GM19438 (cell line): ENCODE data around the gene NINJ2.

Experiments used
- ATAC-seq: cut with Tn5 transposase; IDR thresholded peaks from one replicate; pipeline ENCODE4 v1.9.1; 2021; ENCODE audit warnings: low read depth; ENCODE audit not compliant: unreplicated experiment

The NINJ2 gene

DNA sequence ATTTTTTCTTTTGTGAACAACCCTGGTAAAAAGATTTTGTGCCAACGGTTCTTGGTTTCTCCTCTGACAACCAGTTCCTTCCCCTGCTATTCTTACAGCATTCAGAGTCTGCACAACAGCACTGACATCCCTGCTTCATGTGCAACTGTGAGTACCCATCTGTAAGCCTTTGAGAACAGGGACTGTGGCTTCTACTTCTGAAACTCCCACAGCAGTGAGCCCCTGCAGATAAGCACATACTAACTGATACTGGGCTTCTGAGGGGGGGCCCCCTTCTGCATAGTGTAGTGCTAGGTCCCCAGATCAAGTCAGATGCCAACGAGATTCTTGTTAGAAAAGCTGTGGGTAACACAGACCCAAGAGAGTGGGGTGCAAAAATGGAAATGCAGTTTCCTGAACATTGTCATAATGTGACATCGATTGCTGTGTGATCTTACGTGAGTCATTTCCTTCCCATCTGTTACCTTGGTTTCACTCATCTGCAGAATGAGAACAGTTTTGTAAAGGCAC lies 11.1 kb upstream of the NINJ2 start:
- ATAC-seq, result peak; percentile 82

DNA sequence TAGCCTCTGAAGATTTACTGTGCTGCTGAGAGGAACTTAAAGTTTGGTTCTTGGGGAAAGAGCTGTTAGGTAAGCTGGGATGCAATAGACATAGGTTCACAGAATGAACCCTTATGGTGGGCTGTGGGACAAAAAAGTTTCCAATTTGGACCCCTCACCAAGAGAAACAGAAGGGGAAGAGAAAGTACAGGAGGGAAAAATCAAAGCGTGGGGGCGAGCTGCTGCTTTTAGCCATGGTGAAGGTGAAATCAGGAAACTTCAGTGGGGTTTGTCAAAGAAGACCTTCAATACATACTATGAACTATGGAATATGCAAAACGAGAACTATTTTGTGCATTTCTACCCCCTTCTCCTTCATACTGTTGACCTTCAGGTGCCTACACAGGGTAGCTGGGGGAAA lies 10.6 kb upstream of the NINJ2 start:
- peak; percentile 32 for ATAC-seq

DNA sequence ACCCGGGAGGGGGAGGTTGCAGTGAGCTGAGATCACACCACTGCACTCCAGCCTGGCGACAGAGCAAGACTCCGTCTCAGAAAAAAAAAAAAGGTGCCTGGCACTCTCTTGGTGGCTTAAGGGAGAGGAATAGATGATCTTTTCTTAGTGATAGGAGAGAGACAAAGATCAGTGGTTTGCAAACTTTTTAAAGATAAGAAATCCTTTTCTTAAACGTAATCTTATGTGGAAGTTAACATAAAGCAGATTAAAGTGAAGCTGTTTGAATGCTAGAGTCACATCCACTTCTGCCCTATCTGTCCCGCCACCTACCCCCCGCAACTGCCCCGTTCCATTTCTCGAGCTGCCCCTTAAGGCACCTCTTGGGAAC lies 6.3 kb upstream of the NINJ2 start:
- ATAC-seq, result no peak

DNA sequence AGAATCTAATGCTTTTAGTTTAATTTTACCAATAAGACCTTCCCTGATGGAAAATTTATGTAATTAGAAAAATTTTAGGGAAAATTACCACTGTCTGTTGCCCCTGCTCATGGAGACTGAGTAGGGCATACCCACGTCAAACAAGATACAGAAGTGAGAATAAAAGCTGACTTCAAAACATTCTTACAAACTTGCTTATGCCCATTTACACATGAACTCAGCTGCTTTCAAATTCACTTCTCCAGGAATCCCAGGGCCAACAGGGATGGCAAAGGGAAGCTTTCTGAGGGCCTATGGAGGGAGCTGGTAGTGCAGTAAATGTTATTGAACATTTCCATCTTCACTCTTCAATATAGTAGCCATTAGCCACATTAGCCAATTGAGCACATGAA lies 4.8 kb upstream of the NINJ2 start:
- no peak for ATAC-seq

DNA sequence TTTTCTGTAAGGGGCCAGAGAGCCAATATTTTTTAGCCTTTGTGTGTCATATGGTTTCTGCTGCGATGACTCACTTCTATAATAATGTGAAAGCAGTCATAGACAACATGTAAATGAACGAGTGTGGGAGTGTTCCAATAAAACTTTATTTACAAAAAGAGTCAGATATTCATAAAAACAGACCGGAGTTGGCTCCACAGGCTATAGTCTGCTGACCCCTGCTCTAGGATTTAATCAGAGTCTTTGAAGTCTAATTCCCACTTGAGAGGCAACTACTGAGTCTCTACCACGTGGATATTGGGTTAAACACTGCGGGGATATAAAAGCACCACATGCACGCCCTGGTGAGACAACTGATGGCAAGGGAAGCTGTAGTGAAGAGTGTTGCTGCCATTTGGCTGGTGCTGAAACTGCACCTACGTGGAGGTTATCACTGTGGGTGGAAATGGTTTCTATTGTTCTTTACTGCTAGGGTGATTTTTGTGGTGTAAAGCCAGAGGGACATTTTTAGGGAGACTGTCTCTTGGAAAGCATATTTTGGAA lies 3.6 kb upstream of the NINJ2 start:
- no peak for ATAC-seq

DNA sequence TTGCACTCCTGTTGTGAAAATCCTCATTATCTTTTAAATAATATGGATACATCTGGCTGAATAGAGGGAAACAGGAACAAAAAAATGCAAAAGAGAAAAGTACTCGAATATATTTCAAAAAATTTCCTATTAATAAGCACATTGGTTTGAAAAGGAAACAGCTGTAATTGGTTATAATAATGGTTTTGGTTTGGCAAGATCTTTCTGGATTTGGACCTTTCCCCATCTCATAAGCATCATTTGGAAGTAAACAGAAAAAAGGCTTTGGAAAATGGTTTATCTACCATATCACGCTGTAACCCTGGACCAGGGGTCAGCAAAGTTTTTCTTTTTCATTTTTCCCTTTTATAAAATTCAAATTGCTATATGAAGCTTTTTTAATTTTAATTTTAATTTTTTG lies 2.8 kb upstream of the NINJ2 start:
- ATAC-seq, result no peak

DNA sequence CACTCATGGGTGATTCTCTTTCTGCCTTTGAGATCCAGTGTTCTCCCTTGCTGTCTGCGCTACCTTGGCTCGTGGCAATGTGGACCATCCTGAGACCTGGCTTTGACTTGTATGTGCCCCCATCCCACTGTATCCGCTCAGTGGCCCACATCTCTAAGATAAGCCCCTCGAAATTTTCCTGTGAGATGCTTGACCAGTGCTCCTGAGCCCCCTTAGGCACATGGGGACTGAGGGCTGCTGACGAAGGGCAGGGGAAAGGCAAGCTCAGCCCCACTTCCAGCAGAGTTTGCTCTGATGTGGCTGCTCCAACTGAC lies 1.5 kb upstream of the NINJ2 start:
- no peak for ATAC-seq

DNA sequence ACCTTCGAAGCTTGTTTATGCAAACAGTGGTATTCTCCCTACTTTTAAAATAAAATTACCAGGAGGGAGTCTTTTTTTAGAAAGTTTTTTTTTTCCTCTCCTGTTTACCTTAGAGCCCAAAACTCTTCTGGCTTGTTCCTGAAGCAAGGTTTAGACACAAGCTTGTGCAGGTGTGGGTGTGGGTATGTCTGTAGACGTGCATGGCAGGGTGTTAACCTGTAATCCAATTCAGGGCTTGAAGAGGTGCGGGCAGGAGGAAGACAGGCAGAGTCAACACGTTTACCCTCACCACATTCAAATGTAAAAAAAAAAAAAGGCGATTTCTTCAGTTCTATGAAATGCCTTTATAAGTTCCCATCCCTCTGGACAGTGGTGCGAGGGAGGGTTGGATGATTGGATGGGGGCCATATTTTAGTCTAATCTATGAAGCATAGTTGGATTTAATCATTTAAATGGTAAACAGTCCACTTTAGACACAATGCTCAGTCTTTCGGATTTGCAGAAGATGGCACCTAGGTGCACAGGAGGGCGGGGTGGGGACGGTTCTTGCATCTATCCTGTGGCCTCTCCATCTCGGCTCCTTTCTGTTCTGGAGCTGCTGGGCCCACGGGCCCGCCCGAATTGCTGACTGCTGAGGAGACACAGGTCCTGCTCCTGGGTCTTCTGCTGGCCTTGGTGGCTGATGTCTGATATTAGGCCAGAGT lies 982 bp upstream of the NINJ2 start:
- ATAC-seq, result no peak

DNA sequence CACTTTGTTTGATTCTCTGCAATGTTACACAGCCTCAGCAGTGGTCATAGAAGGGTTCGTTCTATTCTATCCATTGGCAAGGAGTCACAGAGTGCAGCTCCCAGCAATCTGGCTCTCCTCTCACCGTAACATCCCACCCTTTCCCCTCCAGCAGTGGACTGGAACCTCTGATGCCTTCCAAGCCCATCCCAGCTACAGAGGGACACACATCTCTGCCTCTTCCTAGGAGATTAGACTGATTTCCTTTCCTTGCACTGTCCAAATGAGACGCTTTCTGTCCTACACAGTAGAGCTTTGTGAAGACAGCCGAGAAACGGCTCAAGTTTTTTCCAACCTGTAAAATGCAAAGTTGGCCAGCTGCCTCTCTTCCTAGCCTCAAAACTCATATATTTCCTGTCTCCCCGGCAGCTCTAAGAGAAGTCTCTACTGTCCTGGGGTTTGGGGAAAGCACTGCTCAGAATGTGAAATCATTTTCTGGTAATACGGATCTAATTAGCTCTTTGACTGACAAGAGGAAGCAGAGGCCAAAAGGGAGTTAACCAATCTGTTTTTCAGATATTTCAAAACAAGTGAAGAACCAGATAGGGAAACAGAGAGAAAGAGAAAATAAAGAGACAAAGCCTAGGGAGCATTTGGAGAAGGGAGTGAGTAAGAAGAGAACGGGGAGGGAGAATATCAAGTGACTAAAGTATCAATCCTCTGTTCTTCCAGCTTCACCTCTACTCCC lies 516 bp downstream of the NINJ2 start:
- no peak for ATAC-seq

DNA sequence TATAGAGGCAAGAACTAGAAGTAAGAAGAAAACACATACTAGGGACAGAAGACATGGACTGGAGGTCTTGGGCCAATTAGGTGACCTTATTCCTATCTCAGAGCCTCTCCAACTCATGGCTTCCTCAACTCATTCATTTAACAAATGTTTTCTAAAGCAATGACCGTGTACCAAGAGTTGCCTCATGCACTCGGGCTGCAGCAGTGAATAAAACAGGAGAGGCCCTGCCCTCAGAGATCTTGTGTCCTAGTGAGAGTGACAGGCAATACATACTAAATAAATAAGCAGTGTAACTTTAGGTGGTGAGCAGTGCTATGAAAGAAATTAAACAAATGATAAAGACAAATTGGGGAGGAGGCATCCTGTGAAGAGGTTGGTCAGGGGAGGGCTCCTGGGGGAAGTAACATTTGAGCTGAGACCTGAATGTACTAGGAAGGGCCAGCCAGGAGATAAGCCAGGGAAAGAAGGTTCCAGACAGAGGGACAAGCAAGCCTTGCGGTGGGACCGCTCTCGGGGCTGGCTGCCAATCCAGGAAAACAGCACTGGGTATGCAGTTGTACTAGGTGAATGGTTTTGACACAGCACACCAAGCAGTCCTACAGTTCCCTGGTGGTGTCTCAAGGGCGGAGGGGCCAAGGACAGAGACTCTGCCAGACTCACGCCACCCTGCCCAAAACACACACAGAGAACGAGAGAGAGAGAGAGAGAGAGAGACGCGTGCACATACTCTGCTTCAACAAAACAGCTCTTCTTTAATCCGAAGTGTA lies 1.3 kb downstream of the NINJ2 start:
- no peak for ATAC-seq

DNA sequence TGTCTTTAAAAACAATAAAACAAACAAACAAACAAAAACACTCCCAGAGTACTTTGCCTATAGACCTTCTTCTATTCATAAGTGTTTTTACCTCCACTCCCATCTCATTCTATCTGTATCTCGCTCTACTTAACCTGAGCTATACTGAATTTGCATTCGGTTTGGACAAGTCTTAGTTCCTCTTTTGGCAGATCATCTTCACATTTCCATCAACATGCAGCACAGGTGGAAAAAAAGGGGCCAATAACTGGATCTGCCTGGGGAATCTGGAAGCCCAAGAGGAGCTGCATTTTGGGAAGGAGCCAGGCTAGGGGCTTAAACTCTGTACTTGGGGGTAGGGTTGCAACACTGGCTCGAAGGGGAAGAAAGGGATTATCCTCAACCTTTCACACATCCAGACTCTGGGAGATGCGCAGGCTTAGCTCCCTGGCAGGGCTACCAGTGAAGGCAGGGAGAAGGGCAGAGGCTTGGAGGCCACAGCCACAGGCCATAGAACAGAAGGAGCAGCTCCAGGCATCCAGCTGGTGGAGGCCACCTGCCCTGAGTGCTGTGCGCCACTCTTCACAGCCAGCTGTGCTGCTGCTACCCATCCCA lies 4.1 kb downstream of the NINJ2 start:
- ATAC-seq, result no peak

DNA sequence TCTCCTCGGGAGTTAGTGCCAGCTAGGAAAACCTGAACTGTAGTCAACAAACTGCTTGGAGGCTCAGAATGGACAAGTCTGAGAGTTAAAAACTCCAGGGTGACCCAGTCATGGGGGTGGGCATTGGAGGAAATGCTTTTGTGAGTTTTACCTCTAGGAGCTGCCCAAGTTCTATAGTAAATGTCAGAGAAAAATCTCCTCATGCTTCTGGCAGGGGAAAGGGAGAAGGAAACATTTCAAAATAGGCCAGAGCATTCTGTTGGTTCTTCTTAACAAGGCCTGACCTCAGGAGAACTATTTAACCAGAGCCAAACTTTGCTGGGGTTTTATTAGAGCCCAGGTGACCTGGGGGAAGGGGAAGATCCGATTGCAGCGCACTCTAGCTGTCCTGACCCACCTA lies 12.3 kb downstream of the NINJ2 start:
- no peak for ATAC-seq

DNA sequence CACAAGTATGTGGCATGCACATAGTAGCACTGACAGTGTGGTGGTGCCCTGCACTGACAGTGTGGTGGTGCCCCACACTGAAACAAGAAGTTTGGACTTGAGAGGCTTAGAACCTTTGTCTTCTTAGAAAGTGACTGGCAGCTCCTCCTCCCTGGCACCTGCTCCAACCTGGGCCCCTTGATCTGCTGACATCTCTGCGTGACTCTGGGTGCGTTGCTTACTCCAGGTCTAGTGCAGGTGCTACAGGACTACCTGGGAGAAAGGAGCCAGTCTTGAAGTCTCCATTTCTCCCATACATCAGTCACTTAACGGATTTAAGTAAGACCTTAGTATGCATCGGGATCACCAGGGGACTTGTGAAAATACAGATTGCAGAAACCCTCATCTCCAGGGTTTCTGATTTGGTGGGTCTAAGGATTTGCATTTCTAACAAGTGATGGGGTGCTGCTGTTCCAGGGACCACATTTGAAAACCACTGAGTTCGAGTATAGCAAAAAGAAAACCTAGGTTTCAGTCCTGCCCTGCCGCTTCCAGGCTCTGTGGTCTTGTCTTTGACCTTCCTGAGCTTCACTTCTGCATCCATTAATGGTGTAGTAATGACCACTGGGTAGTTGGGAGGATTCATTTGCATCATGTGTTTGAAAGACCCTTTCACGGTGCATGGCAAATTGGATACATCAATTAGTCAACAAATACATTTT lies 15.7 kb downstream of the NINJ2 start:
- no peak for ATAC-seq

DNA sequence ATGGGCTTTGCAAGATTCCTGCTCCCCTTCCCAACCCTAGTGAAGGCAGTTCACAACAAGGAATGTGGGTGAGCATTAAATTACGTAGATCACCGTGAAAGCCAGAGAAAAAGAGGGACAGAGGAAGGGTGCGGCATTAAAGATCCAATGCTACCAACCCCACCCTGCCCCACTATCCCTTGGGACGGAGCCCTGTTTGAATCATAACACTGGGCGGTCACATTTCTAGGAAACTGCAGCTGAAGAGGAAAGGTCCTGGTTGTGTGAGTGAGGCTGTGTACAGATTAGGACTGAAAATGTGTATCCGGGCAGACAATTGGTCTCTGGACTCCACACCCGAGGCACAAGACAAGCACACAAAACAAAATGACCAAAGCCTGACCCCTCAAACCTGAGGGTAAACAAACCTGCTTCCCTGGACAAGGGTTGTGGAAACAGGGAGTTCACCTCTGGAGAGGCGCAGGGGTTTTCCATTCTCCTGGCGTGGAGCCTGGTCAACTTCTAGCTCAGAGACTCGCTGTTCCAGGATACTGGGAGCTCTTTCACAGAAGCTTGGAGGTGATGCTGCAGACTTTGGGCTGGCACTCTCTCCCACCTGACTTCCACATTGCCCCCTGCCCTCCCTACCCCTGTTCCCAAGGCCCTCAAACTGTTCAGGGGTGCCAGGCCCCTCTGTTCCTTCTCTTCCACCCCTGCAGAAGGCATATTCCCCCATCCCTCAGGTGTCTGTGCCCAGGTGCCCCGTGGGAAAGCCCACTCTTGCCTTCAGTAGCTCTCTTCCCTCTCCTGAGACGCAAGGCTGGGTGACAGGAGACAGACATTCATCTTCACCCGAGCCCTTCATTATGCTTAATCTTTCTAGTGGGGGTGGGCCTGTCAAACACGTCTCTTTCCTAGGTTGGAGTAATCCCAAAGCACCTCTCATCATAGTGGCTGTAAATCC lies 16.5 kb downstream of the NINJ2 start:
- ATAC-seq, result no peak

DNA sequence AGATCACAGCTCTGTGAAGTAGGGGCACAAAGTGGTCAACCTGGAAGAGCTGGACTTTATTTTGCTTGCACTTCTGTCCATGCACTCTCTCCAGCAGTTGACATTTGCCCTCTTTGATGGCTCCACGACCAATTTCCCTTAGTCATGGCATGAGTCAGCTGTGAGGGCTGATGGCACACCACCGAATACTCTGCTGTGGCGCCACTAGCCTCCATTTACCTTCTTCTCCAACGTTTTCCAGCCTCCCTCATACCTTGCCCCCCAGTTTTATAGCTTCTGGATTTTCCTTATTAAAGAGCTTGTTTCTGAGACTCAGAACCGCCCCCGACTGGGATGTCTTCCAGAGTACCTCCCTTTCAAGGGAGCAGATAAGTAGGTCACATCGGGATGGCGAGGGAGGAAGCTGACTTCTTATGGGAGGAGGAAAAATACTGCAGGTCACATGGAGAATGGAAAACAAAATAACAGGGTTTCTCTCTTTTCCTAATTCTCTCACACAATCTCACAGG lies 17.6 kb downstream of the NINJ2 start:
- ATAC-seq, result no peak

DNA sequence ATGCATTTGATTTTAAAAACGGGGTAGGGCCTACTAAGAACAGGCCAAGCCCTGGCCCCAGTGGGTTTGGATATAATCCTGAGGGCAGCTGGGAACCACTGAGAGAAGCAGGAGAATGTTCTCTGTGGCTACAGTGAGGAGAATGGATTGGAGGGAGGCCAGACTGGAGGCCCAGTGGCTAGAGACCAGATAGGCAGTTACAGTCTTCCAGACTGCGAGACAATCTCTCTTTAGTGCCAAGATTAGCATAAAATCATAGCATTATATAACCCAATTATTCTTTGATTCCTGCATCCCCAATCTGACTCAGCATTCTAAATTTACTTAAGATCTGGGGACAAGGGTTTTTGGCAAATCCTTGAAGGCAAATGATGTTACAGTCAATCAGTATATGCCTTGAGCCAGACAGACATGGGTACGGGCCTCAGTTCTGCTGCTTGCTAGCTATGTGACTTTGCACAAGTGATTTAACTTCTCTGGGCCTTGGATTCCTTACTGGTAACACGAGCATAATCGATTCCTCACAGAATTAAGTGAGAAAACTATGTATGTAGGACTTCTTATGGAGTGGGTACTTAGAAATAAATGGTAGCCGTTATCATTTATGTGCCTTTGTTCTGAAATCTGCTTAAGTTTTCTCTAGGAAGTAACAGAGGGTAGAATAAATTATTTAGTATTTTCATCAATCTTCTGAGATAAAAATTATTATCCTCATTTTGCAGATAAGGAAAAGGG lies 18.3 kb downstream of the NINJ2 start:
- no peak for ATAC-seq

DNA sequence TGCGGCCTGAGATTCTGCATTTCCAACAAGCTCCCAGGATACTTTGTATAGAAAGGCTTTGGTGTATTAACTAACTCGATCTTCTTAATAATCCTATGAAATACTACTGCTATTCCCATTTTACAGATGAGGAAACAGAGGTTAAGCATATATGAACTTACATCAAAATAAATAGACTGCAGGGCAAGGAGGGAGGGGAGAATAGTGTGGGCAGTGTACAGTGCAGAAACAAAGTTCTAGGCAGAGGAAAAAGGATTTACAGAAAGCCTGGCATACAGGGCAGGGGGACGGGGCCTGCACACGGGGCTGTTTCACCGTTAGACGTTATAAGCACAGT lies 19.0 kb downstream of the NINJ2 start:
- no peak for ATAC-seq

DNA sequence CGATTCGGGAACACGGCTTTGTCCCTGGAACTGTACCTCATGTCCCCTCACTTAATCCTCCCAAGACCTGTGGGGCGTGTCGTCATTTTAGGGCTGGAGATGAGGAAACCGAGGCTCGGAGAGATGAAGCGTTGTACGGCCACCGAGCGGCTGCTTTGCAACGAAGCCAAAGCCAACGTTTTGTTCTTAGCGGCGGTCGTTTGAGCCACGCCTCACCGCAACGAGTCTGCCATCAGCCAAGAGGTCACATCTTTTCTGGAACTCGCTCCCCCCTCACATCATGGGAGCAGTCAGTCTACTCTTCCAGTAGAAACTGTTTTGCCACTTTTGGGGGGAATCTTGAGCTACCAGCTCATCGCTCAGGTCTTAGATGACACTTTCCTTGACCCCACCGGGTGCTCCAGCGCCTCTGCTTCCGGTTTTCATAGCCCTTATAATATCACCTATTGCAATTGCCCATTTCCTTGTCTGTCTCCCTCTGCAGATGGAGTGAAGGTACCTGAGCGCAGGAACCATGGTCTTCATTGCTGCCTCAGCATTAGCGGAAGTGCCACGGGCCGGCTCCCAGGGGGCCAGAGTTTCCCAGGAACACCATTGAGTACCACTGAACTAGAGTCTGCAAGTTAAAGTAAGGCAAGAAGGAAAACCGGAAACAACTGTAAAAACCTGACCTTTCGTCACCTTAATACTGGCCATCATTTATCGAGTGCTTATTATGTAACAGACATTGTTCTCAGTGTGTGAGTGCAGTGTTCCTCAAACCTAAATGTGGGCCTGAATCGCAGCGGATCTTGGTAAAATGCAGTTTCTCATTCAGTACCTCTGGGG lies 19.6 kb downstream of the NINJ2 start:
- ATAC-seq, result peak; percentile 8
